GM10266 (cell line): ENCODE data around the gene TMEM131.

Experiments
- DNase-seq: peaks from one replicate; pipeline ENCODE4 v3.0.0; 2012; ENCODE audit errors: extremely low spot score
- TF ChIP-seq, protein P1 (sequence below): IDR thresholded peaks from 2 replicates; pipeline ENCODE4 v1.5.1; 2012; ENCODE audit warnings: mild to moderate bottlenecking, low read depth; ENCODE audit not compliant: control insufficient read depth, insufficient read depth; ENCODE audit errors: missing control alignments

Gene TMEM131

DNA sequence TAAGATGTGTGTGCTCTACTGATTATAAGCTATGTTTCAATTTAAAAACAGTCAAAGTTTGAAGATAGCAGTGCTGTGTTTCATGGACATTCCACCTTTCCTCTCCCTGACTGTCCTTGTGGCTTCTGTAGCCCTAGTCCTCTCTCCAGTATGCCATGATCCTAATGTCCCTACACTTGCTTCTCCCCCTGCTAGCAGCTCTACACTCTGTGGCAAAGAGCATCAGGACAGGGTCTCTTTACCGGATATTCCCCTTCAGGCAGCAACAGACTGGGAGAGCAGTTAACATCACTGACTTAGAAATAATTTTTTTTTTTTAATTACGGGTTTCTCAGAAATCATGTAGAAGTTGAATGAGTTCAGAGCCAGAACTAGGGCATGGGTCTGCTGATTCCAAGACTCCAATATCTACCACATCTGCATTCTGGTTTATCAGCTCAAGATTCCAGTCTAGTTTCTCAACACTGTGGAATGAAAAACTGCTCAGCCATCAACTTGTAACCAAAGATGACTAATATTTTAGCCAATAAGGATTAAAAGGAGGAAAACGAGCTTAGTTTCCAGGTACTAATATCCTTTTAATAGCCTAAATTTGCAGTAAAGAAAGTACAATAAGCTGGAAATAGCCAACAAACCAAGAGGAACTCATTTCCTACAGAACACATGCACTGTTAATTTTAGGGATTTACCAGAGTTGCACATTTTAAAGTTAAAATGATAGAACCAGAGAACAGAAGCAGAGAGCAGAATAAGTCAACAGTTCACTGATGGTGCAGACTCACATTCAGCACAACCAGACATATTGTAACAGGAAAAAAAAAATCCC is 45.2 kb downstream of the TMEM131 start:
- TF ChIP-seq, protein P1, sequence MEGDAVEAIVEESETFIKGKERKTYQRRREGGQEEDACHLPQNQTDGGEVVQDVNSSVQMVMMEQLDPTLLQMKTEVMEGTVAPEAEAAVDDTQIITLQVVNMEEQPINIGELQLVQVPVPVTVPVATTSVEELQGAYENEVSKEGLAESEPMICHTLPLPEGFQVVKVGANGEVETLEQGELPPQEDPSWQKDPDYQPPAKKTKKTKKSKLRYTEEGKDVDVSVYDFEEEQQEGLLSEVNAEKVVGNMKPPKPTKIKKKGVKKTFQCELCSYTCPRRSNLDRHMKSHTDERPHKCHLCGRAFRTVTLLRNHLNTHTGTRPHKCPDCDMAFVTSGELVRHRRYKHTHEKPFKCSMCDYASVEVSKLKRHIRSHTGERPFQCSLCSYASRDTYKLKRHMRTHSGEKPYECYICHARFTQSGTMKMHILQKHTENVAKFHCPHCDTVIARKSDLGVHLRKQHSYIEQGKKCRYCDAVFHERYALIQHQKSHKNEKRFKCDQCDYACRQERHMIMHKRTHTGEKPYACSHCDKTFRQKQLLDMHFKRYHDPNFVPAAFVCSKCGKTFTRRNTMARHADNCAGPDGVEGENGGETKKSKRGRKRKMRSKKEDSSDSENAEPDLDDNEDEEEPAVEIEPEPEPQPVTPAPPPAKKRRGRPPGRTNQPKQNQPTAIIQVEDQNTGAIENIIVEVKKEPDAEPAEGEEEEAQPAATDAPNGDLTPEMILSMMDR, result no peak

GRCh38 chr2:97948926-97949325 is 46.8 kb downstream of the TMEM131 start:
- TF ChIP-seq, protein P1, result no peak
- no peak for DNase-seq

More for the DNA sequence above, 45.2 kb downstream of the TMEM131 start:
- DNase-seq, result no peak

- DNase-seq, result no peak
- TF ChIP-seq, protein P1, result no peak
Observed at GRCh38 chr2:97945791-97946190, 50.0 kb downstream of the TMEM131 start.

- TF ChIP-seq, protein P1, result no peak
Observed at GRCh38 chr2:97936881-97937280, 58.9 kb downstream of the TMEM131 start.

DNA sequence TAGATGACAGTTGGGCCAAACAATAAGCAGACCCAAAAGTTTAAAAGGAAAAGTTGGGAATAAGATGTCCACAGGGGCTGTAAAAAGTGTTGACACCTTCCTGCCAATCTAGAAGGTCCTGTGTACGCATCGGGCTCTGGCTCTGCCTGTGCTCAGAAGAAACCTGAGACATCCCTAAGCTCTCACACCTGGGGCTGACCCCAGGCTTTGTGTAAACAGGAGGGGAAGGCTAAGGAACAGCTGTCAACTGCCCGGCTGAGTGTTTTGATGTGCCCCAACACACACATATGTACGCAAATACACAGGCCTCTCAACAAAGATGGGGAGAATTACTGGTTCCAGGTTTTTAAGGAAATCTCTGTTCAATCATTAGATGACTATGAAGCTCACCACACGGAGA is 59.5 kb downstream of the TMEM131 start:
- no peak for DNase-seq
- TF ChIP-seq, protein P1, result no peak

More at GRCh38 chr2:97936881-97937280, 58.9 kb downstream of the TMEM131 start:
- no peak for DNase-seq

DNA sequence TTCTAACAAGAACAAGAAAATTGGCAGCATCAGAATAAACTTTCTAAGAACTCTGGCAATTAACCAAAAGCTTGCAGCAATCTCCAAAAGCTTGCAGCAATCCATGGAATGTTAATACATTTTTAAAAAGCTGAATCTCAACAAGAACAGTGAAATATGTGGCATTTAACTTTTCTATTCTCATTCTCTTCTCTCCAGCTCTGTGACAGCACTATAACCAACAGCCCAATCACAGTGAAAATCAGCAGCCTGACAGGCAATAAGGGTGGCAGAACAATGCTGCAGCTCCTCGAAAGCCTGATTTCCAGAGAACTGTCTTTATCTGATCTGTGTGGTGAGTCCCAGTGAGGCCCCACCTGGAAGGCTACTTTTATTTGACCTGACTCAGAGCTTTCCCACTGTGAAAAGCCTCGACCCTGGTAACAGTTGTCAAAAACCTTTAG is 60.0 kb downstream of the TMEM131 start:
- TF ChIP-seq, protein P1, result no peak
- no peak for DNase-seq

- no peak for DNase-seq
- TF ChIP-seq, protein P1, result no peak
Observed at GRCh38 chr2:97932975-97933662, 62.6 kb downstream of the TMEM131 start.
